H1 (cell line): Measurements from ENCODE around the gene TAX1BP3. TPM values are rescaled to one million over a fixed set of nuclear protein-coding genes. Genes with fewer than 3 reads are reported as not detected.
A peak's percentile ranks its signal among the peaks of the same experiment; 100 is the strongest.

Experiments used
- CTCF ChIA-PET: fragments of 300-600 bp; sonication (Branson Sonifier 250); formaldehyde crosslinking; loops from one replicate; lab custom pipeline; 2021; ENCODE audit not compliant: partially characterized antibody; lab: Charles Lee
- POLR2A ChIA-PET: fragments of 300-600 bp; sonication (Branson Sonifier 250); formaldehyde crosslinking; loops from one replicate; lab custom pipeline; 2021; ENCODE audit warnings: inconsistent platforms; ENCODE audit not compliant: partially characterized antibody; lab: Charles Lee
- DNase-seq, 2 experiments: peaks; one replicate each; pipeline versions ENCODE4 v3.0.0 to v3.0.0-alpha.2; 2010 to 2022; ENCODE audit warnings: low spot score in 2 of 2, low read depth in 1 of 2, mixed read lengths in 1 of 2
- FAIRE-seq: peaks from 2 replicates; lab custom pipeline; 2011; peaks lifted over from hg19 to GRCh38; lab: Jason Lieb, UNC
- H2AFZ ChIP-seq: 2 replicates; pipeline ENCODE4 v1.8.1; 2012; ENCODE audit warnings: low read length, inconsistent platforms
- H2AK5ac ChIP-seq: 2 replicates; pipeline ENCODE4 v1.6.1; 2013; ENCODE audit warnings: low read depth, low read length
- H2BK120ac ChIP-seq: replicated peaks from 2 replicates; pipeline ENCODE3; 2013; ENCODE audit warnings: low read depth, low read length, inconsistent platforms
- H2BK12ac ChIP-seq: 2 replicates; pipeline ENCODE4 v1.6.1; 2013; ENCODE audit warnings: low read depth, low read length
- H2BK15ac ChIP-seq: 2 replicates; pipeline ENCODE4 v1.6.1; 2013; ENCODE audit warnings: low read length
- H2BK20ac ChIP-seq: 2 replicates; pipeline ENCODE4 v1.6.1; 2013; ENCODE audit warnings: low read length
- H2BK5ac ChIP-seq: 2 replicates; pipeline ENCODE4 v1.6.1; 2013; ENCODE audit warnings: low read depth, low read length
- H3K14ac ChIP-seq: 2 replicates; pipeline ENCODE4 v1.6.1; 2013; ENCODE audit warnings: inconsistent platforms; ENCODE audit not compliant: insufficient read length
- H3K18ac ChIP-seq: 2 replicates; pipeline ENCODE4 v1.6.1; 2013; ENCODE audit warnings: low read length; ENCODE audit errors: extremely low read depth
- H3K23ac ChIP-seq: 2 replicates; pipeline ENCODE4 v1.6.1; 2013; ENCODE audit warnings: inconsistent platforms; ENCODE audit not compliant: insufficient read length
- H3K23me2 ChIP-seq: 2 replicates; pipeline ENCODE4 v1.6.1; 2013; ENCODE audit warnings: low read depth, low read length
- H3K27ac ChIP-seq: 2 replicates; pipeline ENCODE4 v1.6.1; 2011; ENCODE audit warnings: low read depth, low read length, inconsistent platforms
- H3K27me3 ChIP-seq, 4 experiments: replicated peaks in 1 of 4; 1 replicate in 1 of 4; 2 replicates in 3 of 4; pipeline versions ENCODE4 v1.6.1 to v1.8.1; 2011 to 2013; ENCODE audit warnings: low read length in 3 of 4, mild to moderate bottlenecking in 3 of 4, inconsistent platforms in 2 of 4, mixed read lengths in 2 of 4, moderate library complexity in 1 of 4; ENCODE audit not compliant: control insufficient read depth in 3 of 4, insufficient read depth in 3 of 4; ENCODE audit errors: extremely low read depth in 1 of 4
- H3K36me3 ChIP-seq, 4 experiments: 2 replicates each; pipeline versions ENCODE4 v1.6.1 to v1.8.1; 2011 to 2013; ENCODE audit warnings: mild to moderate bottlenecking in 4 of 4, low read length in 3 of 4, moderate library complexity in 2 of 4, control low read depth in 1 of 4, inconsistent platforms in 1 of 4; ENCODE audit not compliant: insufficient read depth in 4 of 4, control insufficient read depth in 2 of 4
- H3K4ac ChIP-seq: replicated peaks from 2 replicates; pipeline ENCODE3; 2013; ENCODE audit warnings: low read length, low read depth, mixed read lengths, inconsistent platforms; ENCODE audit not compliant: insufficient read length
- H3K4me1 ChIP-seq, 4 experiments: replicated peaks in 1 of 4; 1 replicate in 1 of 4; 2 replicates in 3 of 4; pipeline versions ENCODE4 v1.6.1 to v1.8.1; 2011 to 2013; ENCODE audit warnings: low read length in 3 of 4, inconsistent platforms in 2 of 4, mixed read lengths in 1 of 4; ENCODE audit not compliant: insufficient read depth in 4 of 4, control insufficient read depth in 3 of 4
- H3K4me2 ChIP-seq, 2 experiments: 2 replicates each; pipeline versions ENCODE4 v1.6.1 to v1.8.1; 2011 to 2013; ENCODE audit warnings: low read depth in 2 of 2, low read length in 2 of 2, control low read depth in 1 of 2, inconsistent platforms in 1 of 2, mild to moderate bottlenecking in 1 of 2; ENCODE audit not compliant: insufficient read depth in 1 of 2
- H3K4me3 ChIP-seq, 4 experiments: fragments of 200-600, 300-600 bp in 1 of 4; sonication (generic), shearing (Covaris generic), sonication (Bioruptor Twin) in 1 of 4; 2 replicates each; pipeline versions ENCODE4 v1.5.1 to v1.8.1; 2011 to 2016; ENCODE audit warnings: low read length in 4 of 4, low read depth in 3 of 4, control low read depth in 2 of 4, inconsistent platforms in 2 of 4, mild to moderate bottlenecking in 2 of 4, mixed read lengths in 1 of 4, moderate library complexity in 1 of 4; ENCODE audit not compliant: insufficient read depth in 2 of 4; ENCODE audit errors: extremely low read depth in 1 of 4
- H3K56ac ChIP-seq: replicated peaks from 2 replicates; pipeline ENCODE3; 2013; ENCODE audit warnings: low read depth, mild to moderate bottlenecking, mixed read lengths, low read length, inconsistent platforms; ENCODE audit not compliant: insufficient read length
- H3K79me1 ChIP-seq: 2 replicates; pipeline ENCODE4 v1.6.1; 2013; ENCODE audit warnings: low read depth, low read length, control low read depth
- H3K79me2 ChIP-seq, 2 experiments: 2 replicates each; pipeline versions ENCODE4 v1.6.1 to v1.8.1; 2012 to 2013; ENCODE audit warnings: low read length in 2 of 2, mild to moderate bottlenecking in 2 of 2, inconsistent platforms in 1 of 2; ENCODE audit not compliant: insufficient read depth in 2 of 2, control insufficient read depth in 1 of 2
- H3K9ac ChIP-seq, 4 experiments: replicated peaks in 1 of 4; 1 replicate in 1 of 4; 2 replicates in 3 of 4; pipeline versions ENCODE4 v1.6.1 to v1.8.1; 2011 to 2013; ENCODE audit warnings: low read depth in 3 of 4, low read length in 3 of 4, control low read depth in 2 of 4, mild to moderate bottlenecking in 2 of 4, moderate library complexity in 2 of 4, inconsistent platforms in 1 of 4; ENCODE audit errors: extremely low read depth in 1 of 4
- H3K9me3 ChIP-seq, 2 experiments: 2 replicates each; pipeline versions ENCODE4 v1.6.1 to v1.8.1; 2012 to 2013; ENCODE audit warnings: mild to moderate bottlenecking in 2 of 2, moderate library complexity in 2 of 2, control low read depth in 1 of 2, inconsistent platforms in 1 of 2, low read depth in 1 of 2, low read length in 1 of 2, mixed read lengths in 1 of 2; ENCODE audit not compliant: insufficient read depth in 2 of 2
- H4K20me1 ChIP-seq, 2 experiments: replicated peaks in 1 of 2; 2 replicates each; pipeline versions ENCODE3 to v1.8.1; 2011 to 2013; ENCODE audit warnings: inconsistent platforms in 2 of 2, low read length in 2 of 2, mild to moderate bottlenecking in 1 of 2; ENCODE audit not compliant: insufficient read depth in 2 of 2, control insufficient read depth in 1 of 2
- H4K5ac ChIP-seq: 2 replicates; pipeline ENCODE4 v1.6.1; 2013; ENCODE audit warnings: low read length, low read depth, mixed read lengths, inconsistent platforms; ENCODE audit not compliant: insufficient read length
- H4K8ac ChIP-seq: 2 replicates; pipeline ENCODE4 v1.8.0; 2013; ENCODE audit warnings: mild to moderate bottlenecking, moderate library complexity, low read length, inconsistent platforms; ENCODE audit not compliant: insufficient read depth; ENCODE audit errors: extremely low read depth
- H4K91ac ChIP-seq: replicated peaks from 2 replicates; pipeline ENCODE3; 2013; ENCODE audit warnings: low read length, mixed read lengths, inconsistent platforms; ENCODE audit not compliant: insufficient read length
- BCL11A ChIP-seq, 2 experiments: IDR thresholded peaks; one replicate each; pipeline ENCODE4 v1.6.1; 2011; ENCODE audit warnings: low read depth in 2 of 2, low read length in 2 of 2, mild to moderate bottlenecking in 2 of 2
- BRCA1 ChIP-seq: IDR thresholded peaks from 2 replicates; pipeline ENCODE4 v1.6.1; 2012; ENCODE audit warnings: low read depth, low read length, improper control_type of control experiment
- CHD2 ChIP-seq: IDR thresholded peaks from 2 replicates; pipeline ENCODE4 v1.6.1; 2012; ENCODE audit warnings: low read length, improper control_type of control experiment
- E2F6 ChIP-seq: IDR thresholded peaks from 2 replicates; pipeline ENCODE4 v1.6.1; 2012; ENCODE audit warnings: inconsistent platforms
- GTF2F1 ChIP-seq: IDR thresholded peaks from 2 replicates; pipeline ENCODE4 v1.6.1; 2012; ENCODE audit warnings: low read depth, low read length, improper control_type of control experiment, borderline replicate concordance
- HDAC2 ChIP-seq, 2 experiments: fragments of 300-600 bp in 1 of 2; sonication (generic) in 1 of 2; IDR thresholded peaks; 2 replicates each; pipeline ENCODE4 v1.6.1; 2011 to 2012; ENCODE audit warnings: low read depth in 2 of 2, low read length in 2 of 2, mild to moderate bottlenecking in 2 of 2, moderate library complexity in 2 of 2, borderline replicate concordance in 1 of 2, inconsistent platforms in 1 of 2
- JUND ChIP-seq: IDR thresholded peaks from 2 replicates; pipeline ENCODE4 v1.6.1; 2011; ENCODE audit warnings: mild to moderate bottlenecking, improper control_type of control experiment, low read length
- SIN3A ChIP-seq, 2 experiments: IDR thresholded peaks in 1 of 2; conservative IDR thresholded peaks in 1 of 2; 2 replicates each; pipeline ENCODE4 v1.6.1; 2011 to 2012; ENCODE audit warnings: low read length in 2 of 2, improper control_type of control experiment in 1 of 2, low read depth in 1 of 2, mild to moderate bottlenecking in 1 of 2
- SIX5 ChIP-seq: IDR thresholded peaks from 2 replicates; pipeline ENCODE4 v1.6.1; 2011; ENCODE audit warnings: mild to moderate bottlenecking, low read depth, low read length
- TCF12 ChIP-seq: IDR thresholded peaks from 2 replicates; pipeline ENCODE4 v1.6.1; 2011; ENCODE audit warnings: low read depth, mild to moderate bottlenecking, low read length
- WGBS, 2 experiments: shearing (Covaris generic) in 1 of 2; methylation state at CpG; one replicate each; pipeline versions ENCODE4 v1.1.6 to v1.1.7; 2013 to 2015; ENCODE audit warnings: low lambda C conversion rate in 2 of 2, mixed read lengths in 2 of 2, inconsistent platforms in 1 of 2, low coverage in 1 of 2, missing lambda C conversion rate in 1 of 2; ENCODE audit not compliant: insufficient replicate concordance in 2 of 2, insufficient coverage in 1 of 2, insufficient read length in 1 of 2; ENCODE audit errors: extremely low coverage in 1 of 2, missing lambda C conversion rate in 1 of 2; 5-methylcytosine and 5-hydroxymethylcytosine counted together
- polyA plus RNA-seq, 7 experiments: library from polyadenylated mRNA; depleted of rRNA in 3 of 7; stranded (reverse) in 5 of 7; unstranded in 2 of 7; fragments of >200 nt in 5 of 7; fragments of 200-250 nt in 2 of 7; gene quantifications; 1 replicate in 5 of 7; 2 replicates in 1 of 7; 4 replicates in 1 of 7; pipeline versions ENCODE4 v1.2.1 to v1.2.3, GENCODE V29; 2011 to 2013; ENCODE audit warnings: missing spikeins in 2 of 7, mixed read lengths in 2 of 7
- total RNA-seq: library from RNA; stranded (reverse); fragmentation: NEBNext Ultra II Directional; extraction: Animal tissue kit (Norgen Biotek cat#: 25700); gene quantifications from 2 replicates; pipeline ENCODE4 v1.2.1, GENCODE V29; 2021

The TAX1BP3 gene
- total and polyA plus RNA-seq, 2 of the 8 experiments (the other 6 are each of a cell fraction or from before 2014, with no cell fraction given), result 65.3 to 81.8 TPM

GRCh38 chr17:3695723-3696411, 27.5 kb upstream of the TAX1BP3 start, which contains the start of gene P2RX5:
Gene P2RX5 (minus strand): TSS chr17:3696155. CDS start chr17:3696005, 150 bp downstream.
- Histone ChIP-seq H3K4me1 (peaks cover 0 to 14% (median 8%) of the 10 kb centered on the region in 4 experiments; a peak in 5 of 7 replicates), H3K27ac (no peak within 1 kb of the TSS), H4K20me1 (peaks cover 0 to 5% of the 10 kb centered on the region in 2 experiments), H3K4ac (no peak within 1 kb of the TSS), H3K4me3 (peak within 1 kb of the TSS; percentile 47 to 70 (median 61)), H2AFZ (peak within 1 kb of the TSS; percentile 96; the same call in 1 of the 2 replicates), H3K27me3 (peaks cover 0 to 22% (median 13%) of the 10 kb centered on the region in 4 experiments; a peak in 6 of 7 replicates), H2BK120ac (no peak within 1 kb of the TSS), H3K14ac (no peak within 1 kb of the TSS), H3K36me3 (no peaks in the 10 kb centered on the region), H2BK20ac (no peak within 1 kb of the TSS), H4K5ac (no peak within 1 kb of the TSS), H3K9me3 (no peaks in the 10 kb centered on the region), H4K8ac (no peak within 1 kb of the TSS; the same call in 1 of the 2 replicates), H3K79me1 (no peaks in the 10 kb centered on the region), H3K23me2 (peaks cover 9% of the 10 kb centered on the region; the same call in 1 of the 2 replicates), H3K79me2 (no peaks in the 10 kb centered on the region), H2AK5ac (no peak within 1 kb of the TSS), H3K9ac (0 out of 7 replicates have a peak within 1 kb of the TSS, but pooled peaks of 1 of the 4 experiments have one; percentile 28), H3K56ac (no peak within 1 kb of the TSS), H2BK15ac (0 out of 2 replicates have a peak within 1 kb of the TSS, but pooled peaks have one; percentile 88), H3K18ac (peak within 1 kb of the TSS; percentile 71), H4K91ac (peak within 1 kb of the TSS; percentile 89), H2BK5ac (no peak within 1 kb of the TSS), H2BK12ac (no peak within 1 kb of the TSS; the same call in 1 of the 2 replicates), H3K23ac (no peak within 1 kb of the TSS), H3K4me2 (peak within 1 kb of the TSS; percentile 86 to 96)
- WGBS, 2 experiments, result 3% methylated on average over 39 of the region's 65 CpGs; no CpG with 5 or more reads in 1 of the 2 experiments
- POLR2A ChIA-PET, result interaction anchor here (0.9 to 3.1 kb wide), 11 partner anchors 11 to 447 kb away, joined by 3 to 13 read pairs (median 3); partner anchors contain the start of genes CYB5D2, EMC6, HASPIN and TAX1BP3
- CTCF ChIA-PET, result interaction anchor here (0.7 to 3.0 kb wide), 8 partner anchors 13 to 345 kb away, joined by 3 to 20 read pairs (median 4); partner anchors contain the start of gene HASPIN
- no peak for FAIRE-seq
- peak in 1 of 2 experiments; percentile 79 for DNase-seq
- 0 out of 2 replicates have a peak, but pooled peaks have one; percentile 24 for TF ChIP-seq CHD2
- peak in 1 of 2 experiments; percentile 72; a peak in 2 of 4 replicates for TF ChIP-seq HDAC2 (IDR thresholded peaks at IDR 0.05; ENCODE audit: borderline replicate concordance in 1 of 2, low read depth in 2 of 2, low read length in 2 of 2)
- TF ChIP-seq TCF12, result no peak
- no peak for TF ChIP-seq SIX5
- TF ChIP-seq SIN3A (conservative IDR thresholded peaks at IDR 0.05 in 1 of 2, IDR thresholded peaks at IDR 0.05 in 1 of 2; ENCODE audit: low read depth in 1 of 2, low read length in 2 of 2), result peak; percentile 95 to 96
- no peak for TF ChIP-seq JUND
- no peak for TF ChIP-seq BCL11A (IDR thresholded peaks at IDR 0.05; ENCODE audit: low read depth in 2 of 2, low read length in 2 of 2)
- TF ChIP-seq E2F6, result peak; percentile 63; the same call in 1 of the 2 replicates
- no peak for TF ChIP-seq GTF2F1
- TF ChIP-seq BRCA1, result no peak
